ENCODE results near the gene SNN. TPM values are rescaled to one million over a fixed set of nuclear protein-coding genes. Genes with fewer than 3 reads are reported as not detected.

Gene SNN
- polyA plus RNA-seq, 1 donor from 2014 or later = 176 TPM

DNA sequence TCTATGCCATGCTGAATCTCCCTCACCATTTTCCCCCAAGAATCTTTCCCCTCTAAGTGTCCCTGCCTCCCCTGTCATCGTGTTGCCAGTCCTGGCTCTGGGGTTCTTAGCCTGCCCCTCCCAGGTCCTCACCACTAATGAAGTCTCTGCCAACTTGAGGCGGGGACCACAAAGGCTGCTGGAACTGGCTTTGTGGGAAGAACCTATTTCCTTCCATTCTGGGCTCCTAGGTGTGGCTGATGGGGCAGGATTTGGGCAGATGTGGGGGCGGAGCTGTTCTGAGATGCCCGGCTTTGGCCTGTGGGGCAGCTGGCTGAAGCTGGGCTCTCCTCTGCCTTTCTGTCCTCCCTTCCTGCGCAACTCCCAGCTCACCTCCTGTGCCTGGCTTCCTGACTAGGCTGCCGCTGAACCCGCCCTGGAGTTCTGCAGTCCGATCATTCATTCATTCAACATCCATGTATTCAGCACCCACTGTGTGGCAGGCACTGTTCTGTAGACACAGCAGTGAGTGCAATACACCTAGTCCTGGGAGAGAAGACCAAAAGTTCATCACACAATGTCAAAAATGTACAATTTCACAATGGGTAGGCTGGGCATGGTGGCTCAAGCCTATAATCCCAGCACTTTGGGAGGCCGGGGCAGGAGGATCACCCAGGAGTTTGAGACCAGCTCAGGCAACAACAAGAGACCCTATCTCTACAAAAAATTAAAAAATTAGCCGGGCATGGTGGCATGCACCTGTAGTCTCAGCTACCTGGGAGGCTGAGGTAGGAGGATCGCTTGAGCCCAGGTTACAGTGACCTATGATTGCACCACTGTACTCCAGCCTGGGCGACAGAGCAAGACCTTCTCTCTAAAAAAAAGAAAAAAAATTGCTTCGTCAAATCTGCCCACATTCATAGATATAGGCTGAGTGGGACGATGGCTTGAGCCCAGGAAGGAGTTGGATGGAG, 1.9 kb upstream of the SNN start:
- Histone ChIP-seq H3K27ac (ENCODE audit: low read length) (no peak overlapping the region), H3K4me2 (ENCODE audit: low read length) (no peak overlapping the region)

GRCh38 chr16:11667221-11667823, 933 bp upstream of the SNN start:
- no peak overlapping the region for H3K27ac ChIP-seq (ENCODE audit: low read length)
- H3K4me2 ChIP-seq (ENCODE audit: low read length) = no peak overlapping the region
- no peak overlapping the region for H3K9ac ChIP-seq (ENCODE audit: low read length)

More for the DNA sequence above, 1.9 kb upstream of the SNN start:
- no peaks in the 10 kb centered on the region for H3K9me2 ChIP-seq (ENCODE audit: insufficient read depth, low read length)
- no peaks in the 10 kb centered on the region for H3K36me3 ChIP-seq (ENCODE audit: insufficient read depth, low read length)
- no peak overlapping the region for H3K4me3 ChIP-seq (ENCODE audit: low read length)
- TF ChIP-seq POLR2AphosphoS5 (IDR thresholded peaks at IDR 0.05) = no peak
- no peaks in the 10 kb centered on the region for H3K9me3 ChIP-seq (ENCODE audit: low read length)
- no peak overlapping the region for H3K9ac ChIP-seq (ENCODE audit: low read length)
- no peak overlapping the region for H2AFZ ChIP-seq (ENCODE audit: low read depth, low read length)
- no peaks in the 10 kb centered on the region for H3K27me3 ChIP-seq (ENCODE audit: insufficient read depth, low read depth, low read length)
- H3F3A ChIP-seq (ENCODE audit: insufficient read depth, low read length, poor library complexity, severe bottlenecking) = no peaks in the 10 kb centered on the region
- H4K20me1 ChIP-seq (ENCODE audit: insufficient read depth) = peaks cover 15% of the 10 kb centered on the region
- H3K79me2 ChIP-seq (replicated peaks; ENCODE audit: insufficient read depth, low read length) = peaks cover 28% of the 10 kb centered on the region

More at GRCh38 chr16:11667221-11667823, 933 bp upstream of the SNN start:
- H3K9me2 ChIP-seq (ENCODE audit: insufficient read depth, low read length) = no peaks in the 10 kb centered on the region
- no peaks in the 10 kb centered on the region for H3K36me3 ChIP-seq (ENCODE audit: insufficient read depth, low read length)
- no peaks in the 10 kb centered on the region for H3F3A ChIP-seq (ENCODE audit: insufficient read depth, low read length, poor library complexity, severe bottlenecking)
- H4K20me1 ChIP-seq (ENCODE audit: insufficient read depth) = peaks cover 24% of the 10 kb centered on the region
- no peak overlapping the region for H2AFZ ChIP-seq (ENCODE audit: low read depth, low read length)
- H3K4me3 ChIP-seq (ENCODE audit: low read length) = peak overlapping the region; percentile 64
- peaks cover 38% of the 10 kb centered on the region for H3K79me2 ChIP-seq (replicated peaks; ENCODE audit: insufficient read depth, low read length)
- TF ChIP-seq, protein P1, sequence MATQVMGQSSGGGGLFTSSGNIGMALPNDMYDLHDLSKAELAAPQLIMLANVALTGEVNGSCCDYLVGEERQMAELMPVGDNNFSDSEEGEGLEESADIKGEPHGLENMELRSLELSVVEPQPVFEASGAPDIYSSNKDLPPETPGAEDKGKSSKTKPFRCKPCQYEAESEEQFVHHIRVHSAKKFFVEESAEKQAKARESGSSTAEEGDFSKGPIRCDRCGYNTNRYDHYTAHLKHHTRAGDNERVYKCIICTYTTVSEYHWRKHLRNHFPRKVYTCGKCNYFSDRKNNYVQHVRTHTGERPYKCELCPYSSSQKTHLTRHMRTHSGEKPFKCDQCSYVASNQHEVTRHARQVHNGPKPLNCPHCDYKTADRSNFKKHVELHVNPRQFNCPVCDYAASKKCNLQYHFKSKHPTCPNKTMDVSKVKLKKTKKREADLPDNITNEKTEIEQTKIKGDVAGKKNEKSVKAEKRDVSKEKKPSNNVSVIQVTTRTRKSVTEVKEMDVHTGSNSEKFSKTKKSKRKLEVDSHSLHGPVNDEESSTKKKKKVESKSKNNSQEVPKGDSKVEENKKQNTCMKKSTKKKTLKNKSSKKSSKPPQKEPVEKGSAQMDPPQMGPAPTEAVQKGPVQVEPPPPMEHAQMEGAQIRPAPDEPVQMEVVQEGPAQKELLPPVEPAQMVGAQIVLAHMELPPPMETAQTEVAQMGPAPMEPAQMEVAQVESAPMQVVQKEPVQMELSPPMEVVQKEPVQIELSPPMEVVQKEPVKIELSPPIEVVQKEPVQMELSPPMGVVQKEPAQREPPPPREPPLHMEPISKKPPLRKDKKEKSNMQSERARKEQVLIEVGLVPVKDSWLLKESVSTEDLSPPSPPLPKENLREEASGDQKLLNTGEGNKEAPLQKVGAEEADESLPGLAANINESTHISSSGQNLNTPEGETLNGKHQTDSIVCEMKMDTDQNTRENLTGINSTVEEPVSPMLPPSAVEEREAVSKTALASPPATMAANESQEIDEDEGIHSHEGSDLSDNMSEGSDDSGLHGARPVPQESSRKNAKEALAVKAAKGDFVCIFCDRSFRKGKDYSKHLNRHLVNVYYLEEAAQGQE (IDR thresholded peaks at IDR 0.05; ENCODE audit: borderline replicate concordance) = no peak
- TF ChIP-seq, protein P2, sequence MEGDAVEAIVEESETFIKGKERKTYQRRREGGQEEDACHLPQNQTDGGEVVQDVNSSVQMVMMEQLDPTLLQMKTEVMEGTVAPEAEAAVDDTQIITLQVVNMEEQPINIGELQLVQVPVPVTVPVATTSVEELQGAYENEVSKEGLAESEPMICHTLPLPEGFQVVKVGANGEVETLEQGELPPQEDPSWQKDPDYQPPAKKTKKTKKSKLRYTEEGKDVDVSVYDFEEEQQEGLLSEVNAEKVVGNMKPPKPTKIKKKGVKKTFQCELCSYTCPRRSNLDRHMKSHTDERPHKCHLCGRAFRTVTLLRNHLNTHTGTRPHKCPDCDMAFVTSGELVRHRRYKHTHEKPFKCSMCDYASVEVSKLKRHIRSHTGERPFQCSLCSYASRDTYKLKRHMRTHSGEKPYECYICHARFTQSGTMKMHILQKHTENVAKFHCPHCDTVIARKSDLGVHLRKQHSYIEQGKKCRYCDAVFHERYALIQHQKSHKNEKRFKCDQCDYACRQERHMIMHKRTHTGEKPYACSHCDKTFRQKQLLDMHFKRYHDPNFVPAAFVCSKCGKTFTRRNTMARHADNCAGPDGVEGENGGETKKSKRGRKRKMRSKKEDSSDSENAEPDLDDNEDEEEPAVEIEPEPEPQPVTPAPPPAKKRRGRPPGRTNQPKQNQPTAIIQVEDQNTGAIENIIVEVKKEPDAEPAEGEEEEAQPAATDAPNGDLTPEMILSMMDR (IDR thresholded peaks at IDR 0.05; ENCODE audit: poor library complexity, severe bottlenecking) = no peak
- TF ChIP-seq RAD21 (conservative IDR thresholded peaks at IDR 0.05) = no peak
- no peaks in the 10 kb centered on the region for H3K27me3 ChIP-seq (ENCODE audit: insufficient read depth, low read depth, low read length)
- no peaks in the 10 kb centered on the region for H3K9me3 ChIP-seq (ENCODE audit: low read length)

All from neural cell (in vitro differentiated cells).